HepG2 (cell line): Measurements from ENCODE around the gene NAPSA. TPM values are rescaled to one million over a fixed set of nuclear protein-coding genes. Genes with fewer than 3 reads are reported as not detected.

Source experiments
- ATAC-seq: fragments of 200-7000 bp; cut with Tn5 transposase; 3 replicates; pipeline ENCODE4 v1.9.1; 2020; ENCODE audit warnings: mild to moderate bottlenecking, moderate library complexity
- BruUV-seq: library from RNA; stranded (reverse); fragments of 400-500 nt; replicated peaks from 2 replicates; lab custom pipeline; 2021; lab: Mats Ljungman, UMichigan
- CTCF ChIA-PET: fragments of 300-600 bp; formaldehyde crosslinking; extraction: SDS; loops from one replicate; lab custom pipeline; 2021; ENCODE audit warnings: low total read pairs, inconsistent platforms, low intra/inter-chr PET ratio; lab: Yijun Ruan, JAX
- POLR2A ChIA-PET: fragments of 350-600 bp; sonication (Branson Sonifier 250); formaldehyde crosslinking; loops from one replicate; lab custom pipeline; 2020; ENCODE audit warnings: antibody characterized with exemption, inconsistent platforms; lab: Yijun Ruan, JAX
- DNase-seq: peaks from one replicate; pipeline ENCODE4 v3.0.0-alpha.2; 2015; ENCODE audit warnings: low spot score
- FAIRE-seq: peaks from 3 replicates; lab custom pipeline; 2011; peaks lifted over from hg19 to GRCh38; lab: Jason Lieb, UNC
- H2AFZ ChIP-seq: one replicate; pipeline ENCODE4 v1.6.1; 2011; ENCODE audit warnings: low read length, inconsistent platforms
- H3K27ac ChIP-seq: fragments of 300-600 bp; 3 replicates; pipeline ENCODE4 v1.8.0; 2011; ENCODE audit warnings: mixed run types, mild to moderate bottlenecking, mixed read lengths, low read length, inconsistent platforms; ENCODE audit not compliant: insufficient read depth; ENCODE audit errors: extremely low read length
- H3K27me3 ChIP-seq, 2 experiments: fragments of 200-600 bp in 1 of 2; 2 replicates in 1 of 2; 3 replicates in 1 of 2; pipeline versions ENCODE4 v1.6.0 to v1.8.0; 2011; ENCODE audit warnings: low read length in 2 of 2, mild to moderate bottlenecking in 2 of 2, moderate library complexity in 2 of 2, inconsistent platforms in 1 of 2; ENCODE audit not compliant: insufficient read depth in 2 of 2, control insufficient read depth in 1 of 2
- H3K36me3 ChIP-seq, 2 experiments: fragments of 200-600 bp in 1 of 2; replicated peaks in 1 of 2; 2 replicates in 1 of 2; 3 replicates in 1 of 2; pipeline versions ENCODE4 v1.5.1 to v1.8.0; 2011; ENCODE audit warnings: low read length in 2 of 2, inconsistent platforms in 1 of 2; ENCODE audit not compliant: insufficient read depth in 2 of 2, control insufficient read depth in 1 of 2
- H3K4me1 ChIP-seq: 2 replicates; pipeline ENCODE4 v1.5.1; 2012; ENCODE audit warnings: low read length, inconsistent platforms; ENCODE audit not compliant: insufficient read depth
- H3K4me2 ChIP-seq: 2 replicates; pipeline ENCODE4 v1.6.0; 2011; ENCODE audit warnings: low read depth, low read length, inconsistent platforms
- H3K4me3 ChIP-seq, 3 experiments: fragments of 200-600 bp in 1 of 3; sonication (generic), shearing (Covaris generic) in 1 of 3; replicated peaks in 1 of 3; 2 replicates each; pipeline ENCODE4 v1.5.1; 2011 to 2016; ENCODE audit warnings: low read length in 3 of 3, inconsistent platforms in 2 of 3, low read depth in 2 of 3, mild to moderate bottlenecking in 2 of 3, control low read depth in 1 of 3, mixed read lengths in 1 of 3; ENCODE audit not compliant: insufficient read depth in 1 of 3
- H3K79me2 ChIP-seq: one replicate; pipeline ENCODE4 v1.6.1; 2011; ENCODE audit warnings: low read length, inconsistent platforms; ENCODE audit not compliant: insufficient read depth
- H3K9ac ChIP-seq: 2 replicates; pipeline ENCODE4 v1.6.0; 2011; ENCODE audit warnings: mild to moderate bottlenecking, low read depth, low read length, inconsistent platforms; ENCODE audit not compliant: insufficient read depth
- H3K9me3 ChIP-seq: 2 replicates; pipeline ENCODE4 v1.5.1; 2012; ENCODE audit warnings: mild to moderate bottlenecking, low read length
- H4K20me1 ChIP-seq: 2 replicates; pipeline ENCODE4 v1.6.0; 2011; ENCODE audit warnings: inconsistent platforms, mild to moderate bottlenecking, low read length, moderate library complexity; ENCODE audit not compliant: insufficient read depth
- ATF6 ChIP-seq: sonication (generic); formaldehyde crosslinking; conservative IDR thresholded peaks from 2 replicates; pipeline ENCODE4 v1.4.0; 2020; ENCODE audit warnings: missing genetic modification reagents
- ATF7 ChIP-seq, 2 experiments: fragments of 450-650 bp in 1 of 2; sonication (generic) in 1 of 2; formaldehyde crosslinking in 1 of 2; IDR thresholded peaks; 2 replicates each; pipeline versions ENCODE4 v1.4.0 to v1.6.1; 2016 to 2020; ENCODE audit warnings: antibody characterized with exemption in 1 of 2, mild to moderate bottlenecking in 1 of 2, missing genetic modification reagents in 1 of 2
- CEBPB ChIP-seq: IDR thresholded peaks from 2 replicates; pipeline ENCODE4 v1.6.1; 2011; ENCODE audit warnings: low read depth, low read length, improper control_type of control experiment, borderline replicate concordance
- GABPB1 ChIP-seq: IDR thresholded peaks from 2 replicates; pipeline ENCODE4 v1.6.1; 2016; ENCODE audit warnings: mild to moderate bottlenecking, missing genetic modification reagents, moderate library complexity, missing compliant biosample characterization
- MIER3 ChIP-seq: IDR thresholded peaks from 2 replicates; pipeline ENCODE4 v1.6.1; 2016; ENCODE audit warnings: missing compliant biosample characterization, borderline replicate concordance
- NR2F2 ChIP-seq: IDR thresholded peaks from 2 replicates; pipeline ENCODE4 v1.6.1; 2012; ENCODE audit warnings: low read depth, inconsistent platforms, borderline replicate concordance
- RXRB ChIP-seq: IDR thresholded peaks from 2 replicates; pipeline ENCODE4 v1.6.1; 2016; ENCODE audit warnings: borderline replicate concordance, missing genetic modification reagents, missing compliant biosample characterization
- SOX6 ChIP-seq, 2 experiments: fragments of 450-650 bp in 1 of 2; sonication (generic) in 1 of 2; formaldehyde crosslinking in 1 of 2; IDR thresholded peaks; 2 replicates each; pipeline versions ENCODE4 v1.4.0 to v1.6.1; 2017 to 2020; ENCODE audit warnings: antibody characterized with exemption in 1 of 2, mild to moderate bottlenecking in 1 of 2, missing genetic modification reagents in 1 of 2
- STAG1 ChIP-seq: sonication (generic); formaldehyde crosslinking; IDR thresholded peaks from 2 replicates; pipeline ENCODE4 v1.4.0; 2020; ENCODE audit warnings: missing genetic modification reagents
- ZFP91 ChIP-seq: sonication (generic); formaldehyde crosslinking; IDR thresholded peaks from 2 replicates; pipeline ENCODE4 v1.9.0; 2022; ENCODE audit warnings: missing genetic modification reagents, mild to moderate bottlenecking, borderline replicate concordance
- ZMAT3 ChIP-seq: sonication (generic); formaldehyde crosslinking; conservative IDR thresholded peaks from 2 replicates; pipeline ENCODE4 v1.7.0; 2021; ENCODE audit warnings: missing genetic modification reagents
- ZNF253 ChIP-seq: sonication (generic); formaldehyde crosslinking; IDR thresholded peaks from 2 replicates; pipeline ENCODE4 v1.8.0; 2022; ENCODE audit warnings: mild to moderate bottlenecking, missing genetic modification reagents, borderline replicate concordance
- ZNF280B ChIP-seq: sonication (generic); formaldehyde crosslinking; IDR thresholded peaks from 2 replicates; pipeline ENCODE4 v1.5.0; 2020; ENCODE audit warnings: missing genetic modification reagents, mild to moderate bottlenecking, borderline replicate concordance
- ZNF556 ChIP-seq: sonication (generic); formaldehyde crosslinking; IDR thresholded peaks from 2 replicates; pipeline ENCODE4 v1.4.0; 2020; ENCODE audit warnings: mild to moderate bottlenecking, missing genetic modification reagents, borderline replicate concordance
- WGBS: methylation state at CpG from one replicate; pipeline ENCODE4 v1.1.6; 2017; ENCODE audit warnings: low lambda C conversion rate; 5-methylcytosine and 5-hydroxymethylcytosine counted together
- in situ Hi-C: cut with HindIII; loops from 2 replicates; pipeline ENCODE4 v1.10.0; 2017; ENCODE audit warnings: low pct_unique_long_range_greater_than_20kb; ENCODE audit not compliant: extremely low pct_ligation_motif_present
- intact Hi-C: fragments of 100-400 bp; cut with micrococcal nuclease; formaldehyde crosslinking; loops from one replicate; pipeline ENCODE4 v1.10.0; 2022; ENCODE audit not compliant: unreplicated experiment
- polyA plus RNA-seq, 8 experiments: library from polyadenylated mRNA; depleted of rRNA in 3 of 8; stranded (reverse) in 7 of 8; unstranded in 1 of 8; fragments of >200 nt; fragmentation: Illumina TruSeq in 4 of 8; extraction: Trizol in 4 of 8; gene quantifications; 2 replicates each; pipeline versions ENCODE4 v1.2.1 to v1.2.3, GENCODE V29; 2011 to 2016; ENCODE audit warnings: low read depth in 4 of 8, missing spikeins in 1 of 8, mixed read lengths in 1 of 8; ENCODE audit not compliant: insufficient read depth in 1 of 8
- total RNA-seq, 5 experiments: library from RNA; depleted of rRNA; stranded (reverse); fragments of >200 nt; fragmentation: Illumina TruSeq; extraction: Trizol; gene quantifications; 2 replicates each; pipeline ENCODE4 v1.2.3, GENCODE V29; 2016; ENCODE audit warnings: low read depth in 1 of 5

NAPSA gene
- total and polyA plus RNA-seq, 2 of the 13 experiments (the other 11 are each of a cell fraction or from before 2014, with no cell fraction given) = not detected

- no peaks in the 10 kb centered on the region for H3K27me3 ChIP-seq
- peak; percentile 92 for FAIRE-seq
- no peaks in the 10 kb centered on the region for H3K36me3 ChIP-seq
- peaks cover 11% of the 10 kb centered on the region; the same call in 1 of the 2 replicates for H3K4me1 ChIP-seq
- H3K79me2 ChIP-seq = no peaks in the 10 kb centered on the region
- 44% methylated on average over 47 of the region's 54 CpGs for WGBS
- no peaks in the 10 kb centered on the region for H3K9me3 ChIP-seq
- peak; percentile 81 for ATAC-seq
- DNase-seq = peak; percentile 52
- H3K4me2 ChIP-seq = peak overlapping the region; percentile 88
- no TSS peak for BruUV-seq
- intact Hi-C loops = loop anchor here (1.0 kb wide), 1 partner anchor 122 kb away; no protein-coding TSS in a partner anchor
- POLR2A ChIA-PET = interaction anchor here (0.8 to 1.2 kb wide), 7 partner anchors 8 to 448 kb away, joined by 3 to 6 read pairs (median 4); partner anchors contain the start of genes KCNC3 and POLD1
- H2AFZ ChIP-seq = no peak overlapping the region
- CTCF ChIA-PET = interaction anchor here (1.1 to 2.4 kb wide), 3 partner anchors 11 to 122 kb away, joined by 4 to 21 read pairs (median 7); no protein-coding TSS in a partner anchor
- no peak overlapping the region for H3K27ac ChIP-seq
- no peaks in the 10 kb centered on the region for H4K20me1 ChIP-seq
- peak overlapping the region; percentile 39 to 72 (median 56); a peak in 5 of 6 replicates for H3K4me3 ChIP-seq
- in situ Hi-C loops = loop anchor here (25.0 kb wide), 1 partner anchor 430 kb away; the partner anchor contains the start of gene ACP4
- H3K9ac ChIP-seq = peak overlapping the region; percentile 38
- no peak for TF ChIP-seq CEBPB
- no peak for TF ChIP-seq ATF6 (CRISPR knock-in tag)
- TF ChIP-seq ZMAT3 (CRISPR knock-in tag) = 0 out of 2 replicates have a peak, but pooled peaks have one; percentile 39
- peak; percentile 20 for TF ChIP-seq GABPB1
- TF ChIP-seq STAG1 = peak; percentile 87
- peak; percentile 66; the same call in 1 of the 2 replicates for TF ChIP-seq ZNF280B (CRISPR knock-in tag)
- no peak for TF ChIP-seq ZNF253 (CRISPR knock-in tag)
- TF ChIP-seq ATF7 (IDR thresholded peaks at IDR 0.05) = peak; percentile 89
- no peak for TF ChIP-seq ATF7 (CRISPR knock-in tag; IDR thresholded peaks at IDR 0.05)
- peak; percentile 56; the same call in 1 of the 2 replicates for TF ChIP-seq ZFP91
- TF ChIP-seq NR2F2 = no peak
- 0 out of 2 replicates have a peak, but pooled peaks have one; percentile 49 for TF ChIP-seq ZNF556 (CRISPR knock-in tag)
- no peak; the same call in 1 of the 2 replicates for TF ChIP-seq MIER3 (CRISPR knock-in tag)
- TF ChIP-seq RXRB (CRISPR knock-in tag) = no peak
- TF ChIP-seq SOX6 (IDR thresholded peaks at IDR 0.05) = no peak
- TF ChIP-seq SOX6 (CRISPR knock-in tag; IDR thresholded peaks at IDR 0.05) = 0 out of 2 replicates have a peak, but pooled peaks have one; percentile 13
Observed at GRCh38 chr19:50357178-50358100, 8.0 kb downstream of the NAPSA start.
